Measurements from ENCODE around the gene ANKFY1.
"Not testable (repeated sequence)": the region's sequence is repeated elsewhere in the genome, so short reads cannot be mapped to it uniquely, and the experiment has no call there.

ANKFY1 gene

DNA sequence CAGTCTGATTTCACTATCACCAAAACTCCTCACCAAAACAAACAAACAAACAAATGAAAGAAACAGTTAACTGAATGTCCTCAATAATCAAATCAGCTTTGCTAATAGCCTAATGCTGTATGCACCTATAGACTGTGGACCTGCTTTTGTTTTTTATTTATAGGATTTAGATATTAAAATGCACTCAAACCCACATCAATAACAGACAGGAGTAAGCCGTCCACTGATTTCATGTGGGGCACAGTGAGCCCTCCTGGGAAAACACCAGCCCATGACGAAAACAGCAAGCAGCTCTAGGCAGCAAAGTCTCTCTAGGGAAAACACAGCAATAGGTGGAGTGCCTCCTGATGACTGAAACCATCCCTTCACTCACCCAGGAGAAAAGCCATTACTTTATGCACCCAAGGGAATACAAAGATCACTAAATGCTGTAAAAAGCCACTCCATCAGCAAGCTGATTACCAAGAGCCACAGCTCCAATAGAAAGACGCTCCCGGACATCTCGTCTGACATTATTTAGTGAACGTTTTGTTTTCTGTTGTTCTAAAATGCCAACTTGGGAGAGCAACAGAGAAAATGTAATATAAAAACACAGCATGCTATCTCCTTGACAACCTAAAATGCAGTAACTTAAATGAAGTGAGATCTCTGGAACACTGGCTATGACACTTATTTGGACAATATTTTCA is 47.8 kb downstream of the ANKFY1 start:
- no peak for DNase-seq (ENCODE audit: low read depth in 2 of 2)

DNA sequence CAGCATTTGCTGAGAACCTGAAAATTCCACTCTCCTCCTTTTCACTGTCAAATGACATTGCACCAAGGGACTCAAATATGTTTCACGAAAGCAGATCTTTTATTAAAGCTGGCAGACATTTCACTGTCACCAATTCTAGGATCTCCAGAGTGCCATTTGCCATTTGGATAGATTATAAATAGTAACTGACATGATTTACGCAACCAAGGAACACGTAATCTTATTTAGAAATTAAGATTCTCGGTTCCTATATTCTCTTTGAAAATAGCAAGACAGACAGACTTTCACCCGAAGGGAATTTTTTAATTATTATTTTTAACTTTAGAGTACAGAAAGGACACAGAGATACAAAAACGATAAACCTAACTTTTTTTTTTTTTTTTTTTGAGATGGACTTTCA is 49.6 kb downstream of the ANKFY1 start:
- DNase-seq (ENCODE audit: low read depth in 2 of 2), result no peak

DNA sequence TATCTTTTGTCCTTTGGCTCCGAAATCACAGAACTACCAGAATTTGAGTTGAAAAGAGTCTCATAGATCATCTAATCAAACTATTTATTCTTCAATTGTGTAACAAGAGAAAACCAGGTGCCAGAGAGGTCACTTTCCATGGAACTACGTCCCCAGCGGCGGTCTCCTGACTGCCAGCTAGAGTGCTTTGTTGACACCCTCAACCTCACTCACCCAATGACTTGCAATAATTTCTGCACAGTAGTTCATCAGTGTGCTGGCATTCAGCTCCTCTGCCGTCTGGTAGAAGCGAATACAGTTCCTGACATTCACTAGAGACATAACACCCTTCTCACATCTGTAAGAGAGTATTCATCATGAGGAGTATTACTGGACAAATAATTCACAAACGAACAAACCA is 54.2 kb downstream of the ANKFY1 start:
- no peak for DNase-seq (ENCODE audit: low read depth in 2 of 2)

DNA sequence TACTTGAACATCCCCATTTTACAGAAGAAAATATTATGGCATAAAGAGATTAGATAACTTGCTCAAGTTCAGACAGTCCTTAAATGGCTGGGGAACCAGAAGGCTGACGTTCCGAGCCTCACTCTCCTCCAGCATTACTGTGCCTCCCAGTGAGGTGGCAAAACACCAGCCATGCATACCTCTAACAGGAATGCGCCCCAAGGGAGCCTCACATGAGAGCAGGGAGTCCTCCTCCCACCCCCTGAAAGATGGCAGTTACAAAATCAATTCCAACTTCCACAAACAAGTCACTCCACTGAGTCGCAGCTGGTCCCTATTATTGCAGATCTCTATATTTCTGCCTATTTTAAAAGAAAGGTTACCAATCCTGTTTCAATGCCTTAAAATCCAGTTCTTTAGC is 55.5 kb downstream of the ANKFY1 start:
- DNase-seq (ENCODE audit: low read depth in 2 of 2), result no peak

DNA sequence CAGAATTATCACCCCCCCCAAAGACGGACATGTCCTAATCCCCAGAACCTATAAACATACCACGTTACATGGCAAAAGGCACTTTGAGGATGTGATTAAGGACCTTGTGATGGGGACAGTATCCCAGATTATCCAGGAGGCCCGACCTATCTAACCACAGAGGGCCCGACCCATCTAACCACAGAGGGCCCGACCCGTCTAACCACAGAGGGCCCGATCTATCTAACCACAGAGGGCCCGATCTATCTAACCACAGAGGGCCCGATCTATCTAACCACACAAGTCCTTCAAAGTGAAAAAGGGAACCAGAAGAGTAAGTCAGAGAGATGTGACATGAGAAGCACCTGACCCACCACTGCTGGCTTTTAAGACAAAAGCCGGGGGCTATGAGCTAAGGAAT is 56.8 kb downstream of the ANKFY1 start:
- DNase-seq (ENCODE audit: low read depth in 2 of 2), result no peak

DNA sequence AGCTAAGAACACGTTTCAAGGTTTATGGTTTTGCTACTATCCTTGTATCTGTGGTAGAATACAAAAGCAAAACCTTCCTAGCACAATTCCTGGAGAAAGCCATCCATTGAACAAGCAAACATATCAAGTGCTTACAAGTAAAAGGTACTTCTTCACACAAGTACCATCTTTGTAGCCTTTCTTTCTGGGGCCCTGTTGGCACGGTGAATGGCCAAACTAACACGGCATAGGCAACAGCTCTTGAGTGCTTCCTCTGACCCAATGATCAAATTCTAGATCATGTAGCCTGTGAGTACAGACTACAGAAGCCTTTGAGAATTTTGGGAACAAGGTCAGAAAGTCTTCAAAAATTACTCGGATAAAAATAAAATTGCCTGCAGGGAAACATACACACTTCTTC is 57.9 kb downstream of the ANKFY1 start:
- DNase-seq (ENCODE audit: low read depth in 2 of 2), result no peak

DNA sequence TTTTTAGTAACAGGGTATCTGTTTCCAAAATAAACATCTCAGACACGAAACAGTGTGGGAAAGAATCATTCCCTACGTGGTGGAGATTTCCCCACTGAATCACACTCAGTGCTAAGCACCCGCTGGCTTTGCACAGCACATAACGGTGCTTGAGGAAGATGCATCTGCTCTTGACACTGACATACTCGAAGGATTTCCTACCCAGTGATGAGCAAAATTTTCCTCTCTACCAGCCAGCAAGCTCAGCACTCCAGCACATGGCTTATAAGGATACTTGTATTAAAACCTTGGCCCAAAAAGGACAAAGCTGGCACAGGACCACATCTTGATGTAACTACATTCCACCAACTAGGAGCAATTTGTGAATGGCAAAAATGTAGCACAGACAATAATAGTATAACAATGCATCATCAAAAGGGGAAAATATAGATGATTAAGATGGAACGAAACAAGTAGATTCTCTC is 59.0 kb downstream of the ANKFY1 start:
- no peak for DNase-seq (ENCODE audit: low read depth in 2 of 2)

DNA sequence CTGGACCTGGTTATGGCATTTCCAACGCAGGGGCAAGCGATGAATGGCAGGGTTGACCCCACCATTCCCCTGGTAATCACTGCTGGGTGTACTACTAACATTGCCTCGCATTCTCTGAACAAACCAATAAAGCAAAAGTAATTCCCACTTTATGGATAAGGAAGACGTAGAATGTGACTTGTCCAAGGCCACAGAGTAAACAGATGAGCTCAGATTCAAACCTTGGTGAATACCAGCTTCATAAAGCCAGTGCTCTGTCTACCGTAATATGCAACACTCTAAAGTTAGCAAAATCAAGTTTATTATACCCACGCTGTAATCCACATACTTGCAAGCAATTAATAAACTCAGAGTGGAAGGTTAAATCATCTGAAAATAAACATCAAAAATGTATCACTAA is 59.6 kb downstream of the ANKFY1 start:
- no peak for DNase-seq (ENCODE audit: low read depth in 2 of 2)

DNA sequence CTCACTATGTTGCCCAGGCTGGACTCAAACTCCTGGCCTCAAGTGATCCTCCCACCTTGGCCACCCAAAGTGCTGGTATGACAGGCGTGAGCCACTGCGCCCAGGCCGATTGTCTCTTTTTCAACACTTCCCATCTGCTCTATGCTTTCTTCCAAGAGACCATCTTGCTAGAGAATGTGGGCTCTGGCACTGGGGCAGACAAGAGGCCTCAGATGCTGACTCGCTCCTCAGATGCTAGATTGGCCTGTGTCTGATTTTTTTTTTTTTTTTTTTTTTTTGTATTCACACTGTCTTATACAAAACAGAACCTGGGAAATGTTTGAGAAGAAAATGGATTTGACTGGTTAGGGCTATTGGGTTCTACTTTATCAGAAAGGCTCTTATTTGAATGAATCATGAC is 62.6 kb downstream of the ANKFY1 start:
- no peak for DNase-seq (ENCODE audit: low read depth in 2 of 2)

DNA sequence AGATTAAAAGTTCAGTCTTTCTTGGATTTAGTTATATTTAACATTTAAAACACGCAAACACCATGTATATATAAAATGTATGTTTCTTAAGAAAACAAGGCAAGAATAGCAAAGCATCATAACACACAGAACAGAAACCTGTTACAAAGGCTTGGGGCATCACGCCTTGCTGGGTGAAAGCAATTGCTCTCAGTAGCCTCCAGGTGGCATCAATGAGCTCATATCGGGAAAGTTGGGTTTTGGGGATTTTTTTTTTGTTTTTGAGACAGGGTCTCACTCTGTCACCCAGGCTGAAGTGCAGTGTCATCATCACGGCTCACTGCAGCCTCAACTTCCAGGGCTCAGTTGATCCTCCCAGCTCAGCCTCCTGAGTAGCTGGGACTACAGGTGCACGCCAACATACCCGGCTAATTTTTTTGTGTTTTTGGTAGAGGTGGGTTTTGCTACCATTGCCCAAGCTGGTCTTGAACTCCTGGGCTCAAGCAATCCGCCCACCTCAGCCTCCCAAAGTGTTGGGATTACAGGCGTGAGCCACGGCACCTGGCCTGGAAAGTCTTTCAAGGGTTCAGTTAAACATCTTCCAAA is 63.9 kb downstream of the ANKFY1 start:
- no peak for DNase-seq (ENCODE audit: low read depth in 2 of 2)

DNA sequence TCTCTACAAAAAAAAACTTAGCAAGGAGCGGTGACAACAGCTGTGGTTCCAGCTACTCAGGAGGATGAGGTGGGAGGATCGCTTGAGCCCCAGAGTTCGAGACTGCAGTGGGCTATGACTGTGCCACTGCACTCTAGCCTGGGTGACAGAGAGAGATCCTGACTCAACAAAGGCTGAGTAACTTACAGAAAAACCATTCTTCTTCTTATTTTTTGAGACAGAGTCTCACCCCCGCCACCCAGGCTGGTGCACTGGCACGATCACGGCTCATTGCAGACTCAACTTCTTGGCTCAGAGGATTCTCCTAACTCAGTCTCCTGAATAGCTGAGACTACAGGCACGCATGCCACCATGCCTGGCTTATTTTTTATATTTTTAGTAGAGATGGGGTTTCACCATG is 64.8 kb downstream of the ANKFY1 start:
- DNase-seq (ENCODE audit: low read depth in 2 of 2), result no peak

DNA sequence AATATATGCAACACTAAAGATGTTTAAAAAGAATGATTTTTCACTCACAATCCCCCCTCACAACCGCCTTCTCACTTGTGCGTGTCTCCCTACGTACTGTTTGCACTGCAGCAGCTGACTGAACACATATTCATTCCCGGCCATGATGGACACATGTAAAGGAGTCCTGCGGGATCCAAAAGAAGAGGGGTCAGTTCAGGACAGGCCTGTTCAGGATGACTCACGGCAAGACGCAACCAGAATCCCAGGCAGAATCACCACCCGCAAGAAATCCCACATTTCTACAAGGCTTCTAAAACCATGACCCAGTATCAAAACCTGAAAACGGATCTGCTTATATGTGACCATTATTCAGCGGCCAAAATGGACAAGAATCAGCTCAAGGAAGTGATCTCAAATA is 68.5 kb downstream of the ANKFY1 start:
- no peak for DNase-seq (ENCODE audit: low read depth in 2 of 2)

DNA sequence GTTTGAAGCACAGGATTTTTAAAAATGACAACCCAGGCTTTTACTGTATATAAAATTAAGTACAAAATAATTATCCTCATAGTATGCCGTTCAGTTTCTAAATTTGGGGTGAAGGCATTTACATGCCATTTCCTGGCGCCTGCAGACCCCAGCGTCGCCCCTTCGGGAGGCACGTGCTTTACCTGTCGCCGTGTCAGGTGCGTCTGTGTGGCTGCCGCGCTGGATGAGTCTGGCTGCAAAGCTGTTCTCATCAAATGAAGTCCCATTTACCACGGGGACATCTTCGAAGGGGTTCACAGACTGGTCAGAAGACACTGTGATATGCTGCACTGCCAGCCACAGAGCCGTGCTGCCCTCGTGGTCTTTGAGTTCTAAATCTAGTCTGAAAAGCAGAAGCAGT is 69.0 kb downstream of the ANKFY1 start:
- no peak for DNase-seq (ENCODE audit: low read depth in 2 of 2)

DNA sequence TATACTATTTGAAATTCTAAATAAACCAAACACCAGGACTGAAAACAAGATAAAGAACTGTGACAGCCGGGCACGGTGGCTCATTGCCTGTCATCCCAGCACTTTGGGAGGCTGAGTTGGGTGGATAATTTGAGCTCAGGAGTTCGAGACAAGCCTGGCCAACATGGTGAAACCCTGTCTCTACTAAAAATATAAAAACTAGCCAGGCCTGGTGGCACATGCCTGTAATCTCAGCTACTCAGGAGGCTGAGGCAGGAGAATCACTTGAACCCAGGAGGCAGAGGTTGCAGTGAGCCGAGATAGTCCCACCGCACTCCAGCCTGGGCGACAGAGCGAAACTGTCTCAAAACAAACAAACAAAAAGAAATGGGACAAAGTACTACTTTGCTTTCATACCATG is 73.0 kb downstream of the ANKFY1 start:
- not testable (repeated sequence) for DNase-seq (ENCODE audit: low read depth in 2 of 2)

DNA sequence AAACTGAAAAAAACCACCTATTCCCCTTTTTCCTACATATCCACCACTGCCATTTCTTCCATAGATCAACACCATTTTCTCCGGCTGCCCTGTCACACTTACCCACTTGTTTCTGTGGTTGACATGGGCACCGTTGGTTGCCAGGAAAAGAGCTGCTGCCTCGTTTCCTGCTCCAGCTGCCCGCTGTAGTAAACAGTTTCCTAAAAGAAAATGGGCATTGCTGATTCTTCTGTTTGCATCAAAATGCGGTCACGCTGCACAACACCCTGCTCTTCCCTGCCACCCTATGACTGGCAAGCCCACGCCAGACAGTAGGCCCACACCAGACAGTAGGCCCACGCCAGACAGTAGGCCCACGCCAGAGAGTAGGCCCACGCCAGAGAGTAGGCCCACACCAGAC is 74.5 kb downstream of the ANKFY1 start:
- no peak for DNase-seq (ENCODE audit: low read depth in 2 of 2)

DNA sequence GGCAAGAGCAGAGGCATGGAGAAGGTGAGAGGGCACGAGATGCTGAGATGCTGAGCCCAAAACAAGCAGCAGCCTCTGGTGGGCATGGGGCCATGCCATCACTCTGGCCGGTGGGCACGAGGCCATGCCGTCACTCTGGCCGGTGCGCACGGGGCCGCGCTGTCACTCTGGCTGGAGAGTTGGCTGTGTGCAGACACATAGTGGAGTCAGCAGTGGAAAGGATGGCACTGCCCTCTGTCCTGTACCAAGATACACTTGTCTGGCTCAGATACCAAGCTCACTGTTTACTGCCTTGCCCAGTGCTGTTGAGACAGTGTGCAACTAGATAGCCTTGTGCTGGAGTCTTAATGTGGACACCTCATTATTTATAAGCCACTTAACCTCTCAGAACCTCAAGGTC is 75.7 kb downstream of the ANKFY1 start:
- DNase-seq (ENCODE audit: low read depth in 2 of 2), result no peak

DNA sequence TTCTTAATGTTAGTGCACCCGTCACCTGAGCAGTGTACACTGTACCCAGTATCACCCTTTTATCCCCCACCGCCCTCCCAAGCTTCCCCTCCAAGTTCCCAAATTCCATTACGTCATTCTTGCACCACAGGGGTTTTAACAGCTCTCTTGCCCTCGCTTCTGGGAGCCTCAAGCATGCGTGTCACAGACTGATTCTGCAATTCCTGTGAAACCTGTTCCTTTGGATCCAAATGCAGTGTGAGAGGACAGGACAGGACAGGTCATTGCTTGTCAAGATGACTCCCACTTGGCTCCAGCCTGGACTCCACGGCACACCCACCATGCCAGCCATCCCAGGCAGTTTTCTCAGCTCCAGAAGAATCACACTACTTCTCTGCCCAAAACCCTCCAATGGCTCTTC is 76.7 kb downstream of the ANKFY1 start:
- DNase-seq (ENCODE audit: low read depth in 2 of 2), result no peak

DNA sequence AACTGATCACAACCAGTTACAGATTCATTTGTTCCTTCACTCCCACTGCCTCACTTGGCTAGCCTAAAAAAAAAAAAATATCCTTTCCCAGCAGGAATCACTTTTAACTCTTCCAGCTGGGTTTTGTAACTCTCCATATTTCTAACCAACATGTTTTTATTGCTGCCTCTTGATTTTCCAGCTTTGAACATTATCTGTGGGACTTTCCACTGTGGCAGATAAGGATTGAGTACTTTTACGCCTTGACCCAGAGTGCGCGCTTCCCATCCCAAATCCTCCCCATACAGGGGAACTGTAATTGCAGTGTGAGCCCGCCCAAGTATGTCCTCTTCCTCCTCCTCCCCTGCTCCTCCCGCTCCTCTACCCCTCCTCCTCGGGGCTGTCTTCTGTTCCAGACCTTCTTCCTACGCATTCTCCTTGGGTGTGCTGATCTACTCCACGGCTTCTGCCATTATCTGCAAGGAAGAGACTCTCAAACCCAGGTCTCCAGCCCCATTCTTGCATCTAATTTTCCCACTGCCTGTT is 77.4 kb downstream of the ANKFY1 start:
- no peak for DNase-seq (ENCODE audit: low read depth in 2 of 2)

DNA sequence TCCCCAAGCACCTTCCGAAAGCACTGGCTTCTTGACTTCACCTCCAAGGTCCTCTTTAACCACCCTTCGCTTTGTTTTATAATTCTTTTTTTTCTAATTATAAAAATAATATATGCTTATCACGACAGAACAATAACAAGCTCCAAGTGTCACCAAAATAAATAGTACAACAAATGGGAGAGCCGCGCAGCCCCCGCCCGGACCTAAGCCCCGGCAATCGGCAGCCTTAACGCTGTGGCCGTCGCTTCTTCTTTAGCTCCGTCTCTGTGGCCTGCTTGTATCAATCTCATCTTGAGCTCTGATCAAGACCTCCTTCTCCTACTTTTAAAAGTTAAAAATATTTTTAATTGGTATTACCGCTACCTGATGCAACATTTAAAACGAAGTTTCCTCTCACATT is 78.1 kb downstream of the ANKFY1 start:
- DNase-seq (ENCODE audit: low read depth in 2 of 2), result no peak

DNA sequence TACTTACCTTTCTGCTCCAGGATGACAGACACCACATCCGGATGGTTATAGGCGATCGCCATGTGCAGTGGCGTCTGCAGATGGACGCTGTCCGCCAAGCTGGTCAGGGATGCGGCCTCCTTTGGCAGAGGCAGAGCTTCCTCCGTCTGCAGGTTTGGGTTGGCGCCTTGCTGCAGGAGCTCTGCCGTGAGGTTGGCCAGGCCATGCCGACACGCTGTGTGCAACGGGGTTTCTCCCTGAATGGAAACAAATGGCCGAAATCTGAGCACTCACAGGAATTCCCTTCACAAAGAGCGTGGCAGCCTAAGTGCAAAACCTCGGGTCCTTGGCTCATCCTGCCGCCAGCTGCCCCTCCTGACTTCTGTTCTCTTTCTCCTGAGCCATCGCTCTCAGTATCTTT is 79.0 kb downstream of the ANKFY1 start:
- no peak for DNase-seq (ENCODE audit: low read depth in 2 of 2)

DNA sequence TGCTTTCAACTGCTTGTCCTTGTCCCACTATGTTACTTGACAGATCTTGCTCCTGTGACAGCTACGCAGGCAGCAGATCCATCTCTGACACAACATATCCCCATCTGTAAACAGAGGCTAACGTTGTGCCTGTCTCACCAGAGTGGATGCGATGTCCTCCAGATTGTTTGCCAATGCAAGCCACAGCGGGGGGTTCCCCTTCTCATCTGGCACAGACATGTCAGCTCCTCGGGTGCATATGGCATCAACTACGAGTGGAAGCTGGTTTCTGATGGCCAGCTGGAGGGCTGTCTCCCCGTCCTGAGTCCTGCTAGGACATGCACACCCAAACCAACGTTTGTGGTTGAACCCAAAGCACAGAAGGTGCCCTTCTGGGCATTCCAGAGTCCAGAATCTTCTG is 81.7 kb downstream of the ANKFY1 start:
- no peak for DNase-seq (ENCODE audit: low read depth in 2 of 2)

DNA sequence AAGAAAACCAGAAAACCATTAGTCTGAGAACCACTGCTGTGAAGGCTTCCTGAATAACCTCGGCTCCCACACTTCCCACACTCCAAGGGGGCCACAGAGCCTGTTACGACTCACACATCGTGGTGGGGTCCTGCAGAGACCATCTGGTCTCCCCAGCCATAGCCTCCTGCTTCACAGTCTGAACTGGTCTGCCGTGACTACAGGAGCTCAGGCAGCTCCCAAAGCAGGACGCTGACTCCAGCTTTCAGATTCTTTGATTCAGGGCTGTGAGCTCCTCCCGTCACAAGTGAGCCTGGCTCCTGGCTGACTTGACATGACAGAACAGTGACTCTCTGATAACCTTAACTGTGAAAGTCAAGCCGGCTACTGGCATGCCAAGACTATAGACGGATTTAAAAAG is 83.0 kb downstream of the ANKFY1 start:
- no peak for DNase-seq (ENCODE audit: low read depth in 2 of 2)

DNA sequence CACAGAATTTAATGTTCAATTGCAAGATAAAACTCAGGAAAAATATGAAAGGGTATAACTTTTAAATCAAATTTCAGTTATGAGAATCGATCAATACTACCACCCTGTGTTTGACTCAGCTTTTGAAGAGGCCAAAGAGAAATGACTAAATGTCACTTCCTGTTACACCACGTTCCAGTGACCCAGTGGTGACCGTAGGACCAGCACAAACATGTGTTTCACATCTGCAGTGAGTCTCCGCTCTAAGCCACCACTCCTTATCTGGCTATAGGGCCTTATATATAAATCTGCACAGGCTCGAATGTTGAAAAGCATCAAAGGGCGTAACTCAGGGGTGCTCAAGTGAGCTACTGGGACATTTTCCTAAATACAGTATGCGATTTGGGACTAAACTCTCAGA is 84.7 kb downstream of the ANKFY1 start:
- DNase-seq (ENCODE audit: low read depth in 2 of 2), result no peak

DNA sequence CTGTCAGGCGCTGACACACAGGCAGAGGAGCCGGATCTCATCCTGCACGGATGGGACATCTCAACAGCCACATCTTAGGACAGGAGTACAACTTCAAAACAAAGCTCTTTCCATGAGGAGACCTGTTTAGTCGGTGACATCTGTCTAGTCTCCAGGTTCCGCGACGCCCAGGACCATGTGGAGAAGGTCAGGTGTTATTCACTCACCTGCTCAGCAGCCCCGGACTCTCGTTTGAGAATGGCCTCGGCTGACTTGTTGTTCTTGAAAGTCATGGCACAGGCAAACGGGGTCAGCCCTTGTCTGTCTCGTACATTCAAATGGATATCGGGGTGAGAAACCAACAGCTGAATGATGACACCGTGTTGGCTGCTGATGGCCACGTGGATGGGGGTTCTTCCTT is 85.1 kb downstream of the ANKFY1 start:
- no peak for DNase-seq (ENCODE audit: low read depth in 2 of 2)

Data from stimulated activated CD8-positive, alpha-beta memory T cell treated with anti-CD3 and anti-CD28 coated beads, Interleukin-15, amount 100 ng/mL, for 48 hours (primary cell).